Globus pallidus (tissue), 1 donor: Measurements from ENCODE around the gene ETDA.
"Not testable (repeated sequence)": the region's sequence is repeated elsewhere in the genome, so short reads cannot be mapped to it uniquely, and the experiment has no call there.

Source experiments
- DNase-seq: peaks from one replicate; pipeline ENCODE4 v3.0.0-alpha.2; 2015; ENCODE audit warnings: low spot score

The ETDA gene

DNA sequence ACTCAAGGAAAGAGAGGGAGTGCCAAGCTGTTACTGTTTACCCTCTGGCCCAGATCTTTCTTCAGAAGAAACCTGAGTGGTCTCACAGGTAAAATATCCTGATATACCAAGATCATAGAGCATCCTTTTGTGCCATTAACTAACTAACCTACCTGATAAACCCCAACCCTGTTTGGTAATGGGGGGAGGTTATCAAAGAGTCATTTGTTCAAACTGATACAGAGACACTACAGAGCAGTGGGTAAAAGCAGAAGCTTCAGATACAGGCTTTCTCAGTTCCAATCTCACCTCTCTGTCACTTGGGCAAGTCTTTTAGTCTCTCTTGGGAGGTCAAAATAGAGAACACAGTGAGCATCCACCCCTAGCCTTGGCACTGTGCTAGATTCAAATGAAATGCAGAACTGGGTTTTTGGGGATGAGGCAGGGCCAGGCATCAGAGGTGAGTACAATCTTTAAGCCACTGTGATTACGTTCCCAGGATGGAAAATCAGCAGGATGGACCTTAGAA lies at the start of gene ETDA:
Gene ETDA, plus strand, starts transcription at position 51 of the 508 bp plus-strand sequence. CDS start 1,216 bp downstream, outside the sequence.
- DNase-seq: not testable (repeated sequence)

DNA sequence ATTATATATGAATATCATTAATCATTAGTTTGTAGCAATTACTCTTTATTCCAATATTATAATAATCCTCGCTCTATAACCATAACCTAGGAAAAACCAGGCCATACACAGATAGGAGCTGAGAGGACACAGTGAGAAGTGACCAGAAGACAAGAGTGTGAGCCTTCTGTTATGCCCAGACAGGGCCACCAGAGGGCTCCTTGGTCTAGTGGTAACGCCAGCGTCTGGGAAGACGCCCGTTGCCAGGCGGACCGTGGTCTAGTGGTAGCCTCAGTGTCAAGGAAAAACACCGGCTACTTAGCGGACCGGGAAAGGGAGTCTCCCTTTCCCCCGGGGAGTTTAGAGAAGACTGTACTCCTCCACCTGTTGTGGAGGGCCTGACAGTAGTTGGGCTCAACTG lies 45.4 kb upstream of the ETDA start:
- DNase-seq: not testable (repeated sequence)

DNA sequence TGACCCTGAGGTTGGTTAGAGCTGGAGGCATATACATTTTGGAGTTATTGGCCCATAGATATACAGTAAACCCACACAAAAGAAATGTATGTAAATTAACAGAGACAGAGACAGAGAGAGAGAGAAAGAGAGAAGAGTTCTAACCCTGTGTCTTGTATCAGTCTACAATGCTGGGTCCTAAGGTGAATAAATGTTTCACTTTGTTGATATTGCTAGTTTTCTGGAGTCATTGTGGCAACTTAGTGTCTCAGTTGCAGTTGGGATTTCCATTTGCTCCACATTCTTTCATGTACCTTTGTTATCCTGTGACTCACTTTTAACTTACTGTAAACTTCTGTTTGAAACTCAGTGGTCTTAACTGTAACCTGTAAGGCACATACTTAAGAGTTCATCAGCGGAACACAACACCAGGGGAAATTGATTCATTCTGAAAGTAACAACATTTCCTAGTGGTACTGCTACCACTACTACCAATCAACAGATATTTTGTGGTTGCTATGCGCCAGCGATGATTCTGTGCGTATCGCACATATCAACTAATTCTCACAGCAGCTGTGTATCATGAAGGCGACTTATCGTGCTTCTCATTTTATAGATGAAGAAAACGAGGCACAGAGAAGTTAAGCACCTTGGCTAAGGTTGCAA lies 38.5 kb upstream of the ETDA start:
- DNase-seq: no peak

DNA sequence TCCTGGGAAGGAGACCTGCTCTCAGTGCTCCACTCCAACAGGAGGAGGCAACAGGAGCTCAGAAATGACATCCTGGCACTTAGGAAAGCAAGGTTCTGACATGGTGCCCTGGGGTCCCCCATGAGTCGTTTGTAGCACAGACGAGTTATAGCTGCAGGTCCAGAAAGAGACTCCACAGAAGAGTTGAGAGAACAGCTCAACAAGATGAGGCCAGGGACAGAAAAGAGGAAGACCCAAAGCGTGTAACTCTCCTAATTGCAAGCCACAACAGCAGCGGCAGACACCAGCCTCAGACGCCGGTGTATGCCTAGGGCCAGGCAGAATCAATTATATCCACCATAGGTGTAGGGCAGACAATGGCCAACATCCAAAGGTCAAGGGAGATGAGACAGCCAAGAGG lies 5.9 kb upstream of the ETDA start:
- not testable (repeated sequence) for DNase-seq

DNA sequence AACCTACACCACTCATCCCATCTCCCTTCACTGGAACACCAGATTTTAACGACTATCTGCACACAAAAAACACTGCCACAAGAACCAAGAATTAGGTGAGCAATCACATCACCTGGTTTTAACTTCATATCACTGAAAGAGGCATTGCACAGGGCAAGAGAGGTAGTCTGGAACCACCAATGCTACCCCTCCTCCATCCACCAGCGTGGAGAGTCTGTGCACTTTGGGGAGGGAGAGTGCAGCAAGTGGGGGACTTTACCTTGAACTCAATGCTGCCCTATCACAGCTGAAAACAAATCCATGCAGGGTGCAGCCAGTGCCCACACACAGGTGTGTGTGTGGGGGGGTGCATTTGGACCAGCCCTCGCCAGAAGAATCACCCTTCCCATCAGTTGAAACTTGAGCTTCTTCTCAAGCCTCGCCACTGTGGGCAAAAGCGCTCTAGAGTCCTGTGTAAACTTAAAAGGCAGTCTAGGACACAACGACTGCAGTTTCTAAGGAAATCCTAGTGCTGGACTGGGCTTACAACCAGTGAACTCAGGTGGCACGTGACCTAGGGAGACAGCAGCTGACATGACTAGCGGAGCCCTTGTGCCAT lies 4.3 kb downstream of the ETDA start:
- not testable (repeated sequence) for DNase-seq

DNA sequence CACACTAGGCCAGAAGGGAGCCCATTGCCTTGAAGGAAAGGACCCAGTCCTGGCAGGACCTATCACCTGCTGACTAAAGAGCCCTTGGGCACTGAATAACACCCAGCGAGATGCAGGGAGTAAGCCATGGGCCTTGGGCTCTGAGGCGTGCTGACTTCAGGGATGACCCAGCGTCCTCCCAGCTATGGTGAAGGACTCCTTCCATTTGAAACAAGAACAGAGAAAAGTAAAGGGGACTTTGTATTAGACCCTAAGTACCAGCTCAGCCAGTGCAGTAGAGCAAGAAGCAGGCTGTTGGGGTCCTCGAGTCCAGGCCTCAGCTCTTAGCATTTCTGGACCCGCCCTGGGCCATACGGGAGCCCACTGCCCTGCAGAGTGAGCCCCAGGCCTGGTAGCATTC lies 5.1 kb downstream of the ETDA start:
- no peak for DNase-seq

DNA sequence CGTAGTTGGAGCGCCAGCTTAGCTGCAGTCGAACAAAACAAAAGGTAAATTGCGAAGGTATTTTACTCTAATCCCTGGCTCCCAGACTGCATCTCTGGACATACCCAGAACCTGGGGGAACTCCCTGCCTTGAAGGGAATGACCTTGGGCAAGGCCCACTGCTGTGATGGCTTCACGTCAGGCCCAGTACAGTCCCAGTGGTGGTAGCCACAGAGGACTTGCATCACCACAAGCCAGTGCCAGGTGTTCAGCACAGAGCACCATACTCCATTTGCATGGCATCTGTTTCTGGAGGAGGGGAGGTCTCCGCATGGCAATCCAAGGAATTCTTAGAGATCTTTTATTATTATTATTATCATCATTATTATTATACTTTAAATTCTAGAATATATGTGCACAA lies 5.6 kb downstream of the ETDA start:
- DNase-seq: no peak

DNA sequence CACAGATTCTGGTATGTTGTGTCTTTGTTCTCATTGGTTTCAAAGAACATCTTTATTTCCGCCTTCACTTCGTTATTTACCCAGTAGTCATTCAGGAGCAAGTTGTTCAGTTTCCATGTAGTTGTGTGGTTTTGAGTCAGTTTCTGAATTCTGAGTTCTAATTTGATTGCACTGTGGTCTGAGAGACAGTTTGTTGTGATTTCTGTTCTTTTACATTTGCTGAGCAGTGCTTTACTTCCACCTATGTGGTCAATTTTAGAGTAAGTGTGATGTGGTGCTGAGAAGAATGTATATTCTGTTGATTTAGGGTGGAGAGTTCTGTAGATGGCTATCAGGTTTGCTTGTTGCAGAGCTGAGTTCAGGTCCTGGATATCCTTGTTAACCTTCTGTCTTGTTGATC lies 9.1 kb downstream of the ETDA start:
- not testable (repeated sequence) for DNase-seq

DNA sequence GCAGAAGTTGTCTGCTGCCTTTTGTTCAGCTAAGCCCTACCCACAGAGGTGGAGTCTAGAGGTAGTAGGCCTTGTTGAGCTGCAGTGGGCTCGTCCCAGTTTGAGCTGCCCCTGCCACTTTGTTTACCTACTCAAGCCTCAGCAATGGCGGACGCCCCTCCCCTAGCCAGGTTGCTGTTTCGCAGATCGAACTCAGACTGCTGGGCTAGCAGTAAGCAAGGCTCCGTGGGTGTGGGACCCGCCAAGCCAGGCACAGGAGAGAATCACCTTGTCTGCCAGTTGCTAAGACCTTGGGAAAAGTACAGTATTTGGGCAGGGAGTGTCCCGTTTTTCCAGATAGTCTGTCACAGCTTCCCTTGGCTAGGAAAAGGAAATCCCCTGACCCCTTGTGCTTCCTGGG lies 11.5 kb downstream of the ETDA start:
- DNase-seq: not testable (repeated sequence)

DNA sequence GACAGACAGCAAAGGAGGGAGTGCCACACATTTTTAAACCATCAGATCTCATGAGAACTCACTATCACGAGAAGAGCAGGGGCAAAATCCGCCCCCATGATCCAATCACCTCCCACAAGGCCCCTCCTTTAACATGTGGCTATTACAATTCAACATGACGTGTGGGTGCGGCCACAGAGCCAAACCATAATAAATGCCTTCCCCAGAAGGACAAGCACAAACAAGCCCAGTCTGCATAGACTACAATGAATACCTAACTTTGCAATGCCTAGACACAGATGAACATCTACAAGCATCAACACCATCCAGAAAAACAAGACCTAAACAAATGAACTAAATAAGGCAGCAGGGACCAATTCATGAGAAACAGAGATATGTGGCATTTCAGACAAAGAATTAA lies 12.3 kb downstream of the ETDA start:
- no peak for DNase-seq

DNA sequence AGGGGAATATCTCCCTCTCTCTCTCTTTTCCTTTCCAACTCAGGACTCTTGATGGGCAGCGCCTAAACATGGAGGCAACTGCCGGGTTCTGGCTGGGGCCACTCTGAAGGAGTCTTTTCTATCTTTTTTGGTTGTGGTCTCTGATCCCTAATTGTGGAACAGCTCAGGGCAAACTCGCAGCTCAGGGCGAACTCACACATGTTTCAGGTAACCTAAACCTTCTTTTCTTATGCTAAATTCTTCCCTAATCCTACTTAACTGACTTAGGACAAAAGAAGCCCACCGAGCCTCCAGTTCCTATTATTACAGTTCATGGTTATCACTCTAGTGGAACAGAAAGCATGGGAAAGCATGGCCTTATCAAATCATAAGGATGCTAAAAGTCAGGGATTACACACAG lies 21.3 kb downstream of the ETDA start:
- DNase-seq: no peak

DNA sequence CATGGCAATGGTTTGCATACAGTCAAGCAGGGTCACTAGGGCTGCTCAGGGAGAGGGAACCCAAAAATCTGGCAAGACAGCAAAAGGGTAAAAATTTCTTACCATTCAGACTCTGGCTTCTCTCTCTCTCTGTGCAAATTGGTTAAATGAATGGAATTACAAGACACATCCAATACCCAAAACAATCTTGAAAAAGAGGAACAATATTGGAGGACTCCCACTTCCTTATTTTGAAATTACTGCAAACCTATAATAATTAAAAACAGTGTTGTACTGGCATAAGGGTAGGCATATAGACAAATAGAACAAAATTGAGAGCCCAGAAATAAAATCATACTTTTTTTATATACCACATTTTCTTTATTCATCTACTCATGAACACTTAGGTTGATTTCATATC lies 24.1 kb downstream of the ETDA start:
- no peak for DNase-seq

DNA sequence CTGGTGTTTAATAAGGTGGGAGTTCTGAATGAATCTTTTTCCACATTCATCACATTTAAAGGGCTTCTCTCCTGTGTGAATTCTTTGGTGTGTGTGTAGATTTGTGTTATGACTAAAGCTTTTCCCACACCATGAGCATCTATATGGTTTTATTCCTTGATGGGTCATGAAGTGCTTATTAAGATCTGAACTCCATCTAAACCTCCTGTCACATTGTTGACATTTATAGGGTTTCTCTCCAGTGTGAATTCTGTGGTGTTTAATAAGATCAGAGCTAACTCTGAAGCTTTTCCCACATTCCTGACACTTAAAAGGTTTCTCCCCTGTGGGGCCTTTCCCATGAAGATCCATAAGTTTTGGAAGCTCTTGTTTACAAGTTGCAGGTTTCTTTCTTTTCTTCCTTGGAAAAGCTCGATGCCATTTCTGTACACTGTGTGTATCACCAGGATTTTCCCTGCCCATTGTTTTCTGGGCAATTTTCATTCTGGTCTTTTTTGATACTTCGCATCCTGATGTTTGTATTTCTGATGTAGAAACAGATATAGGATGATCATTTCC lies 35.5 kb downstream of the ETDA start:
- no peak for DNase-seq

DNA sequence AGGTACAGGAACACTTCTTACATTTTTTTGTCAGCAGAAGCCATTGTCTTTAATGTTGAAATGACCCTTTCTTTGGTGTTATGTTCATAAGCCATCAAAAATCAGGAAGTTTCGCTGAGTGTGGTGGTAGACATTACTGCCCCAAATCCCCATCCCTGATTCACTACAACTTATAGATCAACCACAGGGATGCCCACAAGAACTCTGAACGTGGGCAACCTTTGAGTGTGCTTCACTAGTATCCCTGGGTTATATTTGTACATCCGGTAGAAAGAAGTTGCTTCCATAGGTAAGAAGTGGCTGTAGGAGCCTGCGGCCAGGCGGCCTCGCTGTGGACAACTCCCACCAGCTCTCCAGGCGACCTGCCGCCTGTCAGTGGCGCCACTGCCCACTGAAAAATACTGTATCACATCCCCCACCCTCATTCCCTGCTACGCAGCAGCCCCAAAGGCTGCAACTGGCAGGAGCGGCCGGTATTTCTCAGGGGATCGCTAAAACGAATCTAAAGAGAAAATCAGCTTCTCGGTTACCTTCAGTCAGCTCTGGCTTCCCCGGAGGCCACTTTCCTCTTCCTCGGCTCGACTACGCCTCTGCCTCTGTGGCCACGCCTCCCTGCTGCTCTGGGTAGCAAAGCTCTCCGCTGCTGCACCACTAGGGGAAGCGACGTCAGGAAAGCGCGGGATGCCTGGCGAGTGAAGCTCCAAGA lies 43.5 kb downstream of the ETDA start:
- DNase-seq: peak; percentile 43

DNA sequence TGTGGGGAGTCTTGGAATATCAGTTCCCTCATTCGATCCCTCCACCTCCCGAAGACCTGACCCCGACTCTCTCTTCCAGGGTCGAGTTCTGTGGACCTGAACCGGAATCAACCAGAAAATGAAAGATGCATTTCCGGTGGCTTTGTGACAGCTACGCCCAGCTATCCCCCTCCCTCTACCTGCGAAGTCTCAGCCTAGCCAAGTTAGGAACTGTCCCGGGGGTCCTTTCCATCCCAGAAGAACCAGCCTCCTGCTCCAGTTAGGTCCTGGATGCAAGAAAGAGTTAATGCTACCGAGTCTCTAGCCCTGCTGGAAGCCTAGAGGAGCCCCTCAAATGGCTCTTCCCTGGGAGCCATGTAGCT lies 44.1 kb downstream of the ETDA start:
- no peak for DNase-seq

DNA sequence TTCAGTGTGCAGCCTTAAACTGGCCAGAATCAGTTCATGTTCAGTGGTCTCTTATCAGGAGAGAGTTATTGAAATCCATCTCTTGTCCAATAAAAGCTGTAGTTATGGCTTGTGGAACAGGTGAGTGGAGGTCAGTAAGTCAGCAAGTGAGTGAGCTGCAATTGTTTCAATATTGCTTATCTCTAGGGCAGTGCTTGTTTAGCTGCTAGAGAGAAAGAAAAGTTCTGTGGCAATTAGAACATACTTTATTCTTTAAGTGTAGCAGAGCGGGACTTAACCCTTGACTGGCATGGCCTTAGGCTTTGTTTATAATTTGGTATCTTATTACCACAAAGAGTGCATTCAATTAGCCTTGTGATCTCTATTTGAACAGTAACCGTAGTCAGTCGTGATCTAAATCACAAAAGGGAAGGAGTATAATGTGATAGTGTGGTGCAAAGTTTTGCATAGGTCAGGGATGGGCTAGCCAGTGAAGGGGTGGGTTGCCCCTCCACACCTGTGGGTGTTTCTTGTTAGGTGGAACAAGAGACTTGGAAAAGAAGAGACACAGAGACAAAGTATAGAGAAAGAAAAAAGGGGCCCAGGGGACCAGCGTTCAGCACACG lies 50.5 kb downstream of the ETDA start:
- DNase-seq: no peak
